Measurements from ENCODE around the gene CNTROB. TPM values are rescaled to one million over a fixed set of nuclear protein-coding genes. Genes with fewer than 3 reads are reported as not detected.

Gene CNTROB
- total RNA-seq, 2 donors from 2014 or later, result 25.2 to 42.0 TPM

- 85% methylated on average over 8 of the region's 8 CpGs for WGBS
- TF ChIP-seq POLR2AphosphoS5 (IDR thresholded peaks at IDR 0.05), result no peak
- TF ChIP-seq POLR2A (IDR thresholded peaks at IDR 0.05), result no peak
- TF ChIP-seq, protein P1, sequence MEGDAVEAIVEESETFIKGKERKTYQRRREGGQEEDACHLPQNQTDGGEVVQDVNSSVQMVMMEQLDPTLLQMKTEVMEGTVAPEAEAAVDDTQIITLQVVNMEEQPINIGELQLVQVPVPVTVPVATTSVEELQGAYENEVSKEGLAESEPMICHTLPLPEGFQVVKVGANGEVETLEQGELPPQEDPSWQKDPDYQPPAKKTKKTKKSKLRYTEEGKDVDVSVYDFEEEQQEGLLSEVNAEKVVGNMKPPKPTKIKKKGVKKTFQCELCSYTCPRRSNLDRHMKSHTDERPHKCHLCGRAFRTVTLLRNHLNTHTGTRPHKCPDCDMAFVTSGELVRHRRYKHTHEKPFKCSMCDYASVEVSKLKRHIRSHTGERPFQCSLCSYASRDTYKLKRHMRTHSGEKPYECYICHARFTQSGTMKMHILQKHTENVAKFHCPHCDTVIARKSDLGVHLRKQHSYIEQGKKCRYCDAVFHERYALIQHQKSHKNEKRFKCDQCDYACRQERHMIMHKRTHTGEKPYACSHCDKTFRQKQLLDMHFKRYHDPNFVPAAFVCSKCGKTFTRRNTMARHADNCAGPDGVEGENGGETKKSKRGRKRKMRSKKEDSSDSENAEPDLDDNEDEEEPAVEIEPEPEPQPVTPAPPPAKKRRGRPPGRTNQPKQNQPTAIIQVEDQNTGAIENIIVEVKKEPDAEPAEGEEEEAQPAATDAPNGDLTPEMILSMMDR (IDR thresholded peaks at IDR 0.05), result no peak
- intact Hi-C loops (cut with DNase I), result loop anchor here (5.0 kb wide), 1 partner anchor 33 kb away; no protein-coding TSS in a partner anchor
- no peaks in the 10 kb centered on the region for H3K27me3 ChIP-seq (replicated peaks; ENCODE audit: insufficient read depth)
- DNase-seq (ENCODE audit: low spot score), result no peak
- H3K27ac ChIP-seq, result no peak overlapping the region
- no peak overlapping the region for H3K4me3 ChIP-seq
- H3K4me1 ChIP-seq (replicated peaks), result peaks cover 3% of the 10 kb centered on the region
- peaks cover 25 to 43% of the 10 kb centered on the region in 2 donors for H3K36me3 ChIP-seq
- H3K9me3 ChIP-seq, result no peaks in the 10 kb centered on the region
These were observed 37.1 kb upstream of the CNTROB start for GRCh38 chr17:7894866-7895265.

GRCh38 chr17:7897090-7897489, 34.9 kb upstream of the CNTROB start:
- intact Hi-C loops (cut with DNase I), result loop anchor here (5.0 kb wide), 1 partner anchor 35 kb away; no protein-coding TSS in a partner anchor

GRCh38 chr17:7897773-7898172, 34.2 kb upstream of the CNTROB start:
- no peaks in the 10 kb centered on the region for H3K27me3 ChIP-seq (replicated peaks; ENCODE audit: insufficient read depth)
- 33% methylated on average over 6 of the region's 6 CpGs for WGBS
- no peak for DNase-seq (ENCODE audit: low spot score)
- H3K9me3 ChIP-seq, result no peaks in the 10 kb centered on the region
- TF ChIP-seq, protein P1 (IDR thresholded peaks at IDR 0.05), result peak in 2 of 4 experiments; percentile 55 to 56
- peak; percentile 23 for TF ChIP-seq POLR2AphosphoS5 (IDR thresholded peaks at IDR 0.05)
- no peak for TF ChIP-seq POLR2A (IDR thresholded peaks at IDR 0.05)
- H3K27ac ChIP-seq, result peak overlapping the region in 1 of 2 donors; percentile 4
- peaks cover 28 to 46% of the 10 kb centered on the region in 2 donors for H3K36me3 ChIP-seq
- H3K4me1 ChIP-seq (replicated peaks), result no peaks in the 10 kb centered on the region
- H3K4me3 ChIP-seq, result no peak overlapping the region
- intact Hi-C loops (cut with DNase I), result loop anchor here (5.0 kb wide), 1 partner anchor 35 kb away; no protein-coding TSS in a partner anchor

More at GRCh38 chr17:7897090-7897489, 34.9 kb upstream of the CNTROB start:
- H3K27ac ChIP-seq, result no peak overlapping the region
- peaks cover 28 to 46% of the 10 kb centered on the region in 2 donors for H3K36me3 ChIP-seq
- TF ChIP-seq POLR2A (IDR thresholded peaks at IDR 0.05) (no peak), POLR2AphosphoS5 (IDR thresholded peaks at IDR 0.05) (no peak)
- TF ChIP-seq, protein P1 (IDR thresholded peaks at IDR 0.05), result no peak
- no peak overlapping the region for H3K4me3 ChIP-seq
- DNase-seq (ENCODE audit: low spot score), result no peak
- 80% methylated on average over 13 of the region's 13 CpGs for WGBS
- no peaks in the 10 kb centered on the region for H3K27me3 ChIP-seq (replicated peaks; ENCODE audit: insufficient read depth)
- H3K9me3 ChIP-seq, result no peaks in the 10 kb centered on the region
- no peaks in the 10 kb centered on the region for H3K4me1 ChIP-seq (replicated peaks)

GRCh38 chr17:7903154-7904103, 28.6 kb upstream of the CNTROB start:
- WGBS, result 56% methylated on average over 22 of the region's 22 CpGs
- intact Hi-C loops (cut with DNase I), result no loop called here
- H3K36me3 ChIP-seq, result peaks cover 45 to 49% of the 10 kb centered on the region in 2 donors
- H3K4me1 ChIP-seq (replicated peaks), result peaks cover 3% of the 10 kb centered on the region
- no peaks in the 10 kb centered on the region for H3K9me3 ChIP-seq
- peak overlapping the region; percentile 29 to 76 for H3K27ac ChIP-seq
- peak; percentile 69 for TF ChIP-seq POLR2AphosphoS5 (IDR thresholded peaks at IDR 0.05)
- TF ChIP-seq, protein P1 (IDR thresholded peaks at IDR 0.05), result no peak
- TF ChIP-seq POLR2A (IDR thresholded peaks at IDR 0.05), result no peak
- H3K4me3 ChIP-seq, result no peak overlapping the region
- peak; percentile 57 for DNase-seq (ENCODE audit: low spot score)
- no peaks in the 10 kb centered on the region for H3K27me3 ChIP-seq (replicated peaks; ENCODE audit: insufficient read depth)
